Vagina (tissue), 2 donors: ENCODE data around the gene C2orf68. TPM values are rescaled to one million over a fixed set of nuclear protein-coding genes. Genes with fewer than 3 reads are reported as not detected.
"Not testable (repeated sequence)": the region's sequence is repeated elsewhere in the genome, so short reads cannot be mapped to it uniquely, and the experiment has no call there.

Source experiments
- DNase-seq, 2 donors: peaks; one replicate each; pipeline ENCODE4 v3.0.0-alpha.2; 2017; ENCODE audit errors: extremely low spot score in 2 of 2
- H3K27ac ChIP-seq: fragments of 200-600 bp; sonication (generic); one replicate; pipeline ENCODE4 v1.5.1; 2019
- H3K27me3 ChIP-seq: fragments of 200-600 bp; sonication (generic); one replicate; pipeline ENCODE4 v1.5.1; 2019
- H3K36me3 ChIP-seq, 2 donors: fragments of 200-600 bp; sonication (generic); one replicate each; pipeline ENCODE4 v1.5.1; 2017 to 2019
- H3K4me1 ChIP-seq: fragments of 200-600 bp; sonication (generic); one replicate; pipeline ENCODE4 v1.5.1; 2019
- H3K4me3 ChIP-seq, 2 donors: fragments of 200-600 bp; sonication (generic); 1 replicate in 1 of 2; 2 replicates in 1 of 2; pipeline ENCODE4 v1.5.1; 2016 to 2019
- H3K9me3 ChIP-seq: fragments of 200-600 bp; sonication (generic); one replicate; pipeline ENCODE4 v1.5.1; 2019
- CTCF ChIP-seq, 3 experiments: fragments of 450-650 bp in 2 of 3; fragments of 200-600 bp in 1 of 3; sonication (generic) in 1 of 3; IDR thresholded peaks; one replicate each; pipeline ENCODE4 v1.5.1; 2017 to 2019; ENCODE audit warnings: antibody characterized with exemption in 3 of 3, mild to moderate bottlenecking in 2 of 3, moderate library complexity in 2 of 3
- POLR2A ChIP-seq, 2 donors: fragments of 450-650 bp; IDR thresholded peaks; one replicate each; pipeline ENCODE4 v1.6.1; 2017; ENCODE audit warnings: antibody characterized with exemption in 2 of 2, mild to moderate bottlenecking in 2 of 2, moderate library complexity in 2 of 2
- POLR2AphosphoS5 ChIP-seq, 2 donors: sonication (generic); formaldehyde crosslinking; IDR thresholded peaks; one replicate each; pipeline ENCODE4 v1.9.0; 2017; ENCODE audit warnings: antibody characterized with exemption in 2 of 2, mild to moderate bottlenecking in 2 of 2, low read depth in 1 of 2; ENCODE audit not compliant: insufficient read depth in 1 of 2
- intact Hi-C: fragments of 100-400 bp; cut with DNase I; formaldehyde crosslinking; loops from one replicate; pipeline ENCODE4 v1.15.1; 2023
- small RNA-seq: library from RNA; depleted of rRNA; stranded (forward); fragments of <200 nt; gene quantifications from one replicate; pipeline ENCODE3, GENCODE V24; 2016
- total RNA-seq: library from RNA; depleted of rRNA; stranded (reverse); fragments of >200 nt; gene quantifications from one replicate; pipeline ENCODE4 v1.2.3, GENCODE V29; 2016

C2orf68 gene
- total RNA-seq, 1 donor from 2014 or later = 12.0 TPM

GRCh38 chr2:85560812-85561279 lies 51.0 kb downstream of the C2orf68 start:
- peak overlapping the region; percentile 95 for H3K27ac ChIP-seq
- H3K4me3 ChIP-seq = peak overlapping the region; percentile 73 to 90
- DNase-seq = no peak
- intact Hi-C loops = no loop called here
- TF ChIP-seq CTCF (IDR thresholded peaks at IDR 0.05) (no peak), POLR2A (IDR thresholded peaks at IDR 0.05) (no peak), POLR2AphosphoS5 (IDR thresholded peaks at IDR 0.05; ENCODE audit: insufficient read depth in 1 of 2, low read depth in 1 of 2) (no peak)
- no peaks in the 10 kb centered on the region for H3K27me3 ChIP-seq
- peaks cover 0 to 11% of the 10 kb centered on the region in 2 donors for H3K36me3 ChIP-seq
- H3K9me3 ChIP-seq = no peaks in the 10 kb centered on the region
- peaks cover 25% of the 10 kb centered on the region for H3K4me1 ChIP-seq

GRCh38 chr2:85560403-85560726 lies 51.5 kb downstream of the C2orf68 start:
- peaks cover 25% of the 10 kb centered on the region for H3K4me1 ChIP-seq
- H3K27ac ChIP-seq, intact Hi-C loops, H3K27me3 ChIP-seq, DNase-seq, H3K9me3 ChIP-seq: not testable (repeated sequence)
- peak overlapping the region; percentile 73 to 90 for H3K4me3 ChIP-seq
- H3K36me3 ChIP-seq = peaks cover 0 to 14% of the 10 kb centered on the region in 2 donors

- no peak for DNase-seq
- no peak for TF ChIP-seq POLR2A (IDR thresholded peaks at IDR 0.05)
- no peak for TF ChIP-seq POLR2AphosphoS5 (IDR thresholded peaks at IDR 0.05; ENCODE audit: insufficient read depth in 1 of 2, low read depth in 1 of 2)
- no peak for TF ChIP-seq CTCF (IDR thresholded peaks at IDR 0.05)
- Histone ChIP-seq H3K27ac (no peak overlapping the region), H3K4me1 (peaks cover 25% of the 10 kb centered on the region), H3K27me3 (no peaks in the 10 kb centered on the region), H3K9me3 (no peaks in the 10 kb centered on the region), H3K4me3 (no peak overlapping the region), H3K36me3 (peaks cover 0 to 34% of the 10 kb centered on the region in 2 donors)
- intact Hi-C loops = no loop called here
Measured at GRCh38 chr2:85558160-85558559, 53.7 kb downstream of the C2orf68 start.

GRCh38 chr2:85557130-85557529 lies 54.7 kb downstream of the C2orf68 start:
- peaks cover 23% of the 10 kb centered on the region for H3K4me1 ChIP-seq
- H3K36me3 ChIP-seq = peaks cover 0 to 43% of the 10 kb centered on the region in 2 donors
- DNase-seq = no peak
- H3K27ac ChIP-seq = no peak overlapping the region
- no peak for TF ChIP-seq POLR2A (IDR thresholded peaks at IDR 0.05)
- no peak for TF ChIP-seq CTCF (IDR thresholded peaks at IDR 0.05)
- TF ChIP-seq POLR2AphosphoS5 (IDR thresholded peaks at IDR 0.05; ENCODE audit: insufficient read depth in 1 of 2, low read depth in 1 of 2) = no peak
- H3K27me3 ChIP-seq = no peaks in the 10 kb centered on the region
- intact Hi-C loops = no loop called here
- H3K9me3 ChIP-seq = no peaks in the 10 kb centered on the region
- H3K4me3 ChIP-seq = no peak overlapping the region

Small RNA genes within 50 kb of the gene (small RNA-seq; reads per million reads assigned to genes)
- not detected for gene RN7SL126P

Other genes with a start within 250 kb of the C2orf68 start
- 165 TPM for gene CAPG, start 201.7 kb downstream of the C2orf68 start, total RNA-seq
- not detected for gene SH2D6, start 193.4 kb downstream of the C2orf68 start, total RNA-seq
- gene MAT2A, start 72.9 kb downstream of the C2orf68 start, total RNA-seq = 177 TPM
- 18.2 TPM for gene GGCX, start 50.6 kb downstream of the C2orf68 start, total RNA-seq
- 46.2 TPM for gene VAMP8, start 34.5 kb downstream of the C2orf68 start, total RNA-seq
- gene VAMP5, start 27.6 kb downstream of the C2orf68 start, total RNA-seq = 42.5 TPM
- gene RNF181, start 16.3 kb downstream of the C2orf68 start, total RNA-seq = 107 TPM
- 22.6 TPM for gene TMEM150A, start 9.4 kb downstream of the C2orf68 start, total RNA-seq
- 94.8 TPM for gene USP39, start 4.1 kb upstream of the C2orf68 start, total RNA-seq
- gene SFTPB, start 56.1 kb upstream of the C2orf68 start, total RNA-seq = not detected
- 3.2 TPM for gene GNLY, start 82.3 kb upstream of the C2orf68 start, total RNA-seq
- gene ATOH8, start 141.9 kb upstream of the C2orf68 start, total RNA-seq = 66.5 TPM